DND-41 (cell line): ENCODE results near the gene RGS9BP.
"Not testable (repeated sequence)": the region's sequence is repeated elsewhere in the genome, so short reads cannot be mapped to it uniquely, and the experiment has no call there.

Experiments
- ATAC-seq: fragments of 200-7000 bp; cut with Tn5 transposase; 3 replicates; pipeline ENCODE4 v1.9.1; 2021; ENCODE audit warnings: low read depth; ENCODE audit not compliant: insufficient read depth
- DNase-seq: peaks from one replicate; pipeline ENCODE4 v3.0.0-alpha.2; 2020
- H2AFZ ChIP-seq: 2 replicates; pipeline ENCODE4 v1.6.0; 2012; ENCODE audit warnings: low read depth, low read length
- H3K27ac ChIP-seq: 2 replicates; pipeline ENCODE4 v1.5.1; 2012; ENCODE audit warnings: low read length, inconsistent platforms
- H3K27me3 ChIP-seq: fragments of 200-600 bp; sonication (generic); 2 replicates; pipeline ENCODE4 v1.6.0; 2012; ENCODE audit warnings: low read length, mild to moderate bottlenecking, inconsistent platforms; ENCODE audit not compliant: insufficient read depth, poor library complexity
- H3K36me3 ChIP-seq: 2 replicates; pipeline ENCODE4 v1.5.1; 2012; ENCODE audit warnings: low read length, inconsistent platforms; ENCODE audit not compliant: insufficient read depth
- H3K4me1 ChIP-seq: 2 replicates; pipeline ENCODE4 v1.5.1; 2012; ENCODE audit warnings: mild to moderate bottlenecking, low read length; ENCODE audit not compliant: insufficient read depth
- H3K4me2 ChIP-seq: 2 replicates; pipeline ENCODE4 v1.6.0; 2012; ENCODE audit warnings: mild to moderate bottlenecking, moderate library complexity, low read length, inconsistent platforms; ENCODE audit not compliant: insufficient read depth
- H3K4me3 ChIP-seq, 2 experiments: fragments of 200-600 bp in 1 of 2; shearing (Covaris generic) in 1 of 2; 2 replicates each; pipeline ENCODE4 v1.5.1; 2012 to 2016; ENCODE audit warnings: inconsistent platforms in 2 of 2, low read length in 2 of 2, mild to moderate bottlenecking in 2 of 2, low read depth in 1 of 2, moderate library complexity in 1 of 2
- H3K79me2 ChIP-seq: 2 replicates; pipeline ENCODE4 v1.6.0; 2012; ENCODE audit warnings: low read length, inconsistent platforms; ENCODE audit not compliant: insufficient read depth
- H3K9ac ChIP-seq: 2 replicates; pipeline ENCODE4 v1.6.0; 2012; ENCODE audit warnings: low read depth, mild to moderate bottlenecking, inconsistent platforms, low read length, moderate library complexity
- H3K9me3 ChIP-seq: 2 replicates; pipeline ENCODE4 v1.5.1; 2012; ENCODE audit warnings: low read length, moderate library complexity, mild to moderate bottlenecking, inconsistent platforms; ENCODE audit not compliant: insufficient read depth, severe bottlenecking
- H4K20me1 ChIP-seq: 2 replicates; pipeline ENCODE4 v1.6.0; 2012; ENCODE audit warnings: low read length; ENCODE audit not compliant: insufficient read depth
- EZH2 ChIP-seq: IDR thresholded peaks from 3 replicates; pipeline ENCODE4 v1.6.1; 2012; ENCODE audit warnings: borderline replicate concordance, low read depth, mild to moderate bottlenecking, moderate library complexity, low read length, inconsistent platforms; ENCODE audit not compliant: severe bottlenecking
- TF ChIP-seq, protein P1 (sequence below): IDR thresholded peaks from 2 replicates; pipeline ENCODE4 v1.5.1; 2012; ENCODE audit warnings: borderline replicate concordance, low read length, moderate library complexity, mild to moderate bottlenecking; ENCODE audit not compliant: poor library complexity, severe bottlenecking; ENCODE audit errors: extremely low read depth

Gene RGS9BP

GRCh38 chr19:32650671-32651070 is 25.0 kb upstream of the RGS9BP start:
- Histone ChIP-seq H3K27me3 (no peaks in the 10 kb centered on the region), H4K20me1 (peaks cover 4% of the 10 kb centered on the region; the same call in 1 of the 2 replicates), H3K4me2 (no peak overlapping the region), H2AFZ (no peak overlapping the region), H3K4me3 (no peak overlapping the region), H3K9me3 (no peaks in the 10 kb centered on the region), H3K9ac (no peak overlapping the region), H3K79me2 (peaks cover 9% of the 10 kb centered on the region), H3K27ac (no peak overlapping the region), H3K4me1 (no peaks in the 10 kb centered on the region), H3K36me3 (peaks cover 45% of the 10 kb centered on the region)
- ATAC-seq: no peak
- no peak for DNase-seq
- TF ChIP-seq, protein P1, sequence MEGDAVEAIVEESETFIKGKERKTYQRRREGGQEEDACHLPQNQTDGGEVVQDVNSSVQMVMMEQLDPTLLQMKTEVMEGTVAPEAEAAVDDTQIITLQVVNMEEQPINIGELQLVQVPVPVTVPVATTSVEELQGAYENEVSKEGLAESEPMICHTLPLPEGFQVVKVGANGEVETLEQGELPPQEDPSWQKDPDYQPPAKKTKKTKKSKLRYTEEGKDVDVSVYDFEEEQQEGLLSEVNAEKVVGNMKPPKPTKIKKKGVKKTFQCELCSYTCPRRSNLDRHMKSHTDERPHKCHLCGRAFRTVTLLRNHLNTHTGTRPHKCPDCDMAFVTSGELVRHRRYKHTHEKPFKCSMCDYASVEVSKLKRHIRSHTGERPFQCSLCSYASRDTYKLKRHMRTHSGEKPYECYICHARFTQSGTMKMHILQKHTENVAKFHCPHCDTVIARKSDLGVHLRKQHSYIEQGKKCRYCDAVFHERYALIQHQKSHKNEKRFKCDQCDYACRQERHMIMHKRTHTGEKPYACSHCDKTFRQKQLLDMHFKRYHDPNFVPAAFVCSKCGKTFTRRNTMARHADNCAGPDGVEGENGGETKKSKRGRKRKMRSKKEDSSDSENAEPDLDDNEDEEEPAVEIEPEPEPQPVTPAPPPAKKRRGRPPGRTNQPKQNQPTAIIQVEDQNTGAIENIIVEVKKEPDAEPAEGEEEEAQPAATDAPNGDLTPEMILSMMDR: no peak
- no peak for TF ChIP-seq EZH2

- Histone ChIP-seq H3K27ac (no peak overlapping the region), H3K9me3 (no peaks in the 10 kb centered on the region), H3K79me2 (peaks cover 9% of the 10 kb centered on the region), H3K4me1 (no peaks in the 10 kb centered on the region), H2AFZ (no peak overlapping the region), H3K36me3 (peaks cover 50% of the 10 kb centered on the region), H3K4me3 (no peak overlapping the region), H3K9ac (no peak overlapping the region), H4K20me1 (peaks cover 4% of the 10 kb centered on the region; the same call in 1 of the 2 replicates), H3K4me2 (no peak overlapping the region), H3K27me3 (no peaks in the 10 kb centered on the region)
- TF ChIP-seq, protein P1: no peak
- no peak for TF ChIP-seq EZH2
- no peak for DNase-seq
- no peak for ATAC-seq
These were observed 23.9 kb upstream of the RGS9BP start for GRCh38 chr19:32651729-32652140.

DNA sequence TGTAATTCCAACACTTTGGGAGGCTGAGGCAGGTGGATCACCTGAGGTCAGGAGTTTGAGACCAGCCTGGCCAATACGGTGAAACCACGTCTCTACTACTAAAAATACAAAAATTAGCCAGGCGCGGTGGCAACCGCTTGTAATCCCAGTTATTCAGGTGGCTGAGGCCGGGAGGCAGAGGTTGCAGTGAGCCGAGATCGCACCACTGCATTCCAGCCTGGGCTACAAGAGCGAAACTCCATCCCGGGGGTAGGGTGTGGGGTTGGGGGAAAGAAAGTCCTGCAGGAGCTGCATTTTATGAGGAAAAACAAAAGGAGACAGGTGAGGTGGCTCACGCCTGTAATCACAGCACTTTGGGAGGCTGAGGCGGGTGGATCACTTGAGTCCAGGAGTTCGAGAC is 23.3 kb upstream of the RGS9BP start:
- not testable (repeated sequence) for ATAC-seq, H3K79me2 ChIP-seq

GRCh38 chr19:32652894-32653598 is 22.6 kb upstream of the RGS9BP start:
- no peak for DNase-seq
- Histone ChIP-seq H3K4me2 (no peak overlapping the region), H3K36me3 (peaks cover 40% of the 10 kb centered on the region), H3K4me3 (no peak overlapping the region), H3K27me3 (no peaks in the 10 kb centered on the region), H3K4me1 (no peaks in the 10 kb centered on the region), H4K20me1 (peaks cover 5% of the 10 kb centered on the region; the same call in 1 of the 2 replicates), H3K9ac (no peak overlapping the region), H2AFZ (no peak overlapping the region), H3K27ac (no peak overlapping the region), H3K79me2 (peaks cover 9% of the 10 kb centered on the region), H3K9me3 (no peaks in the 10 kb centered on the region)
- no peak for TF ChIP-seq EZH2
- TF ChIP-seq, protein P1: no peak
- ATAC-seq: no peak

More for the DNA sequence above, 23.3 kb upstream of the RGS9BP start:
- H3K9ac ChIP-seq, H3K4me1 ChIP-seq, H2AFZ ChIP-seq, DNase-seq, H3K27ac ChIP-seq, H3K27me3 ChIP-seq, H4K20me1 ChIP-seq, H3K9me3 ChIP-seq, H3K4me2 ChIP-seq, H3K4me3 ChIP-seq: not testable (repeated sequence)
- peaks cover 45% of the 10 kb centered on the region for H3K36me3 ChIP-seq
